Measurements from ENCODE around the gene MVP.

DNA sequence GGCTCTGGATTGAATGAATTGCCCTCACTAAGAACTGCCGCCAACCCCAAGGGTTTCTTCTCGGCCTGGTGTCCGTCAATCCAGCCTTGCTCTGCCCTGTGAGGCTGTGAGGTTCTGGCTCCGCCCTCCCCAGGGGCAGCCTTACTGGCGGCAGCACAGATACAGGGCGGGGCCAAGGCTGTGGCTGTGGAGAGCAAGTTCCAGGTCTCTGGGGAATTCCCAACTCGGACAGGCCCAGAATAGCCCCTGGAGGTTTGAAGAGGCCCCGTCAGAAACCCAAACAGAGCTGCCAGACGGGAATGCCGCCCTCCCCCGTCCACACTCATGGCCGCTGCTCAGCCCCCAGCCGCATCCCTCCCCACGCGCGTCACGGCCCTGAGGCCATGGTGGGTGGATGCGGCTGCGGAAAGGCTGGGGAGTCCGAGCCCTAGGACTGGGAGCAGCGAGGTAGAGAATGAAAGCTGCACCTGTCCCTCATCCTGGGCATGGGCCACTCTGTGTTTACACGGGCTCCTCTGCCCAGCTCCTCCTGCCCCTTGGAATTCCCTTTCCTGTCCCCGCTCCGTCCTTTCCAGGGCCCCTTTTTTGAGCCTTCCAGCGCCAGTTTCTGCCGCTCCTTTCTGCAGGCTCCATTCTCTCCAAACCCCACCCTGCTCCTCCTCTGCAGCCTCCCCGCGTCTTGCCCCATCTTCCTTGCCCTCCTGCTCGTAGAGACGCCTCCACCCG is 8.9 kb upstream of the MVP start:
- TF ChIP-seq EZH2 (IDR thresholded peaks at IDR 0.05; ENCODE audit: borderline replicate concordance, insufficient read depth, low read length, poor library complexity, severe bottlenecking): no peak
- TF ChIP-seq EP300 (conservative IDR thresholded peaks at IDR 0.05; ENCODE audit: poor library complexity, severe bottlenecking): peak; percentile 18
- TF ChIP-seq, protein P1, sequence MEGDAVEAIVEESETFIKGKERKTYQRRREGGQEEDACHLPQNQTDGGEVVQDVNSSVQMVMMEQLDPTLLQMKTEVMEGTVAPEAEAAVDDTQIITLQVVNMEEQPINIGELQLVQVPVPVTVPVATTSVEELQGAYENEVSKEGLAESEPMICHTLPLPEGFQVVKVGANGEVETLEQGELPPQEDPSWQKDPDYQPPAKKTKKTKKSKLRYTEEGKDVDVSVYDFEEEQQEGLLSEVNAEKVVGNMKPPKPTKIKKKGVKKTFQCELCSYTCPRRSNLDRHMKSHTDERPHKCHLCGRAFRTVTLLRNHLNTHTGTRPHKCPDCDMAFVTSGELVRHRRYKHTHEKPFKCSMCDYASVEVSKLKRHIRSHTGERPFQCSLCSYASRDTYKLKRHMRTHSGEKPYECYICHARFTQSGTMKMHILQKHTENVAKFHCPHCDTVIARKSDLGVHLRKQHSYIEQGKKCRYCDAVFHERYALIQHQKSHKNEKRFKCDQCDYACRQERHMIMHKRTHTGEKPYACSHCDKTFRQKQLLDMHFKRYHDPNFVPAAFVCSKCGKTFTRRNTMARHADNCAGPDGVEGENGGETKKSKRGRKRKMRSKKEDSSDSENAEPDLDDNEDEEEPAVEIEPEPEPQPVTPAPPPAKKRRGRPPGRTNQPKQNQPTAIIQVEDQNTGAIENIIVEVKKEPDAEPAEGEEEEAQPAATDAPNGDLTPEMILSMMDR (IDR thresholded peaks at IDR 0.05; ENCODE audit: poor library complexity, severe bottlenecking): no peak
- TF ChIP-seq RAD21 (conservative IDR thresholded peaks at IDR 0.05): no peak
- peak; percentile 50 for TF ChIP-seq POLR2AphosphoS5 (IDR thresholded peaks at IDR 0.05)
- TF ChIP-seq TAF1 (IDR thresholded peaks at IDR 0.05; ENCODE audit: low read depth): no peak

Data from neural cell (in vitro differentiated cells).